GM20000 (cell line): Measurements from ENCODE around the gene SLC24A4.

Experiments
- DNase-seq: peaks from one replicate; pipeline ENCODE4 v3.0.0; 2012; ENCODE audit warnings: low spot score
- CTCF ChIP-seq: IDR thresholded peaks from 2 replicates; pipeline ENCODE4 v1.5.1; 2012; ENCODE audit warnings: mild to moderate bottlenecking, control low read depth; ENCODE audit errors: extremely low read depth, missing control alignments

The SLC24A4 gene

GRCh38 chr14:92369097-92369496 is 46.1 kb downstream of the SLC24A4 start:
- TF ChIP-seq CTCF: no peak
- DNase-seq: no peak

GRCh38 chr14:92372230-92372629 is 49.3 kb downstream of the SLC24A4 start:
- DNase-seq: no peak
- no peak for TF ChIP-seq CTCF

GRCh38 chr14:92373336-92373735 is 50.4 kb downstream of the SLC24A4 start:
- no peak for DNase-seq
- TF ChIP-seq CTCF: no peak

GRCh38 chr14:92380131-92380530 is 57.2 kb downstream of the SLC24A4 start:
- no peak for TF ChIP-seq CTCF
- no peak for DNase-seq

GRCh38 chr14:92380582-92380981 is 57.6 kb downstream of the SLC24A4 start:
- TF ChIP-seq CTCF: no peak

GRCh38 chr14:92382677-92383076 is 59.7 kb downstream of the SLC24A4 start:
- TF ChIP-seq CTCF: no peak
- no peak for DNase-seq

More at GRCh38 chr14:92380582-92380981, 57.6 kb downstream of the SLC24A4 start:
- no peak for DNase-seq

- no peak for TF ChIP-seq CTCF
- no peak for DNase-seq
Measured at GRCh38 chr14:92383805-92384204, 60.8 kb downstream of the SLC24A4 start.
